Stomach (tissue), 9 donors: ENCODE measurements around the gene CLEC18A. TPM values are rescaled to one million over a fixed set of nuclear protein-coding genes. Genes with fewer than 3 reads are reported as not detected.

Experiments
- DNase-seq, 2 donors: peaks; one replicate each; pipeline versions ENCODE4 v3.0.0 to v3.0.0-alpha.2; 2013 to 2019
- H3K27ac ChIP-seq, 5 donors: fragments of 200-600 bp in 4 of 5; sonication (generic) in 4 of 5; one replicate each; pipeline ENCODE4 v1.5.1; 2013 to 2019; ENCODE audit warnings: mild to moderate bottlenecking in 1 of 5, moderate library complexity in 1 of 5
- H3K27me3 ChIP-seq, 3 donors: fragments of 200-600 bp; sonication (generic); one replicate each; pipeline ENCODE4 v1.5.1; 2017 to 2019; ENCODE audit warnings: mixed run types in 1 of 3
- H3K36me3 ChIP-seq, 4 donors: fragments of 200-600 bp; sonication (generic); 1 replicate in 3 of 4; 2 replicates in 1 of 4; pipeline ENCODE4 v1.5.1; 2016 to 2019
- H3K4me1 ChIP-seq, 4 donors: fragments of 200-600 bp; sonication (generic); one replicate each; pipeline ENCODE4 v1.5.1; 2016 to 2019
- H3K4me3 ChIP-seq, 4 donors: fragments of 200-600 bp; sonication (generic) in 3 of 4; one replicate each; pipeline ENCODE4 v1.5.1; 2016 to 2019; ENCODE audit warnings: mild to moderate bottlenecking in 1 of 4
- H3K9me3 ChIP-seq, 4 donors: fragments of 200-600 bp; sonication (generic); one replicate each; pipeline ENCODE4 v1.5.1; 2016 to 2019
- EP300 ChIP-seq: sonication (generic); formaldehyde crosslinking; IDR thresholded peaks from one replicate; pipeline ENCODE4 v1.6.1; 2017; ENCODE audit warnings: antibody characterized with exemption
- POLR2A ChIP-seq, 4 donors: fragments of 450-650 bp; IDR thresholded peaks; one replicate each; pipeline ENCODE4 v1.6.1; 2016; ENCODE audit warnings: antibody characterized with exemption in 4 of 4, control low read depth in 2 of 4, mild to moderate bottlenecking in 1 of 4, moderate library complexity in 1 of 4
- POLR2AphosphoS5 ChIP-seq, 3 donors: sonication (generic); formaldehyde crosslinking; IDR thresholded peaks; one replicate each; pipeline ENCODE4 v1.6.1; 2016; ENCODE audit warnings: antibody characterized with exemption in 3 of 3
- WGBS, 5 donors: extraction: QIAGEN DNeasy Blood & Tissue Kit in 3 of 5; methylation state at CpG; one replicate each; pipeline versions ENCODE4 v1.1.5 to v1.1.7; 2013 to 2018; 5-methylcytosine and 5-hydroxymethylcytosine counted together
- intact Hi-C: fragments of 100-400 bp; cut with DNase I; formaldehyde crosslinking; loops from one replicate; pipeline ENCODE4 v1.15.1; 2023; ENCODE audit warnings: low total_unique reads
- polyA plus RNA-seq, 3 donors: library from polyadenylated mRNA; stranded (reverse); fragments of 200-250 nt; gene quantifications; one replicate each; pipeline ENCODE4 v1.2.3, GENCODE V29; 2013
- total RNA-seq, 5 donors: library from RNA; depleted of rRNA; stranded (reverse); fragments of >200 nt; gene quantifications; one replicate each; pipeline versions ENCODE4 v1.1.0 to v1.2.3, GENCODE V29; 2014 to 2016
- TF ChIP-seq, protein P1 (sequence below), 7 experiments: fragments of 450-650 bp in 4 of 7; fragments of 200-600 bp in 3 of 7; sonication (generic) in 3 of 7; IDR thresholded peaks; one replicate each; pipeline ENCODE4 v1.5.1; 2016 to 2019; ENCODE audit warnings: antibody characterized with exemption in 7 of 7, control low read depth in 2 of 7, mild to moderate bottlenecking in 1 of 7
- donor health status: healthy with polysubstance abuse.
- donor health status: Bipolar disorder and iron deficiency.
- donor health status: healthy.

CLEC18A gene
- total and polyA plus RNA-seq, 8 donors: 0.31 to 3.6 (median 1.3) TPM; not detected in 1

DNA sequence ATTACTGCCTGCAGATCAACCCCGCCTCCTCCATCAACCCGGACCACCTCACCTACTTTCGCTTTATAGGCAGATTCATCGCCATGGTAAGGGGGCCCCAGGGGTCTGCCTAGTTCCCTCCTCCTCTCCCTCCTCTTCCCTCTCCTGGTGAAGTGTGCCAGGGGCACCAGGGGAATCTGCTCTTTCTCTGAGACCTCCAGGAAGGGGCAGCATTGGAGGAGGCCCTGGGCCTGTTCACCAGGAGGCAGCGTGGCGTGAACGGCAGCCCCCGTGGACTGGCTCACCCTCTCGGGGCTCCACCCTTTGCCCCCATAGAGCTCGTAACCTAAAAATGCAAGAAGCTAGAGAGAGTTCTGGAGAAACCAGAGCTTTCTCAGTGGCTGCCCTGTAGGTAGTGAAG, 17.1 kb upstream of the CLEC18A start:
- Histone ChIP-seq H3K4me3 (no peak overlapping the region), H3K36me3 (peaks cover 75 to 100% (median 98%) of the 10 kb centered on the region in 4 donors), H3K4me1 (peaks cover 0 to 8% (median 2%) of the 10 kb centered on the region in 4 donors), H3K9me3 (no peaks in the 10 kb centered on the region), H3K27me3 (no peaks in the 10 kb centered on the region), H3K27ac (no peak overlapping the region)
- TF ChIP-seq POLR2A (IDR thresholded peaks at IDR 0.05) (no peak), POLR2AphosphoS5 (IDR thresholded peaks at IDR 0.05) (no peak), EP300 (no peak)
- TF ChIP-seq, protein P1, sequence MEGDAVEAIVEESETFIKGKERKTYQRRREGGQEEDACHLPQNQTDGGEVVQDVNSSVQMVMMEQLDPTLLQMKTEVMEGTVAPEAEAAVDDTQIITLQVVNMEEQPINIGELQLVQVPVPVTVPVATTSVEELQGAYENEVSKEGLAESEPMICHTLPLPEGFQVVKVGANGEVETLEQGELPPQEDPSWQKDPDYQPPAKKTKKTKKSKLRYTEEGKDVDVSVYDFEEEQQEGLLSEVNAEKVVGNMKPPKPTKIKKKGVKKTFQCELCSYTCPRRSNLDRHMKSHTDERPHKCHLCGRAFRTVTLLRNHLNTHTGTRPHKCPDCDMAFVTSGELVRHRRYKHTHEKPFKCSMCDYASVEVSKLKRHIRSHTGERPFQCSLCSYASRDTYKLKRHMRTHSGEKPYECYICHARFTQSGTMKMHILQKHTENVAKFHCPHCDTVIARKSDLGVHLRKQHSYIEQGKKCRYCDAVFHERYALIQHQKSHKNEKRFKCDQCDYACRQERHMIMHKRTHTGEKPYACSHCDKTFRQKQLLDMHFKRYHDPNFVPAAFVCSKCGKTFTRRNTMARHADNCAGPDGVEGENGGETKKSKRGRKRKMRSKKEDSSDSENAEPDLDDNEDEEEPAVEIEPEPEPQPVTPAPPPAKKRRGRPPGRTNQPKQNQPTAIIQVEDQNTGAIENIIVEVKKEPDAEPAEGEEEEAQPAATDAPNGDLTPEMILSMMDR (IDR thresholded peaks at IDR 0.05): no peak
- no peak for DNase-seq
- intact Hi-C loops: loop anchor here (5.0 kb wide), 1 partner anchor 137 kb away; no protein-coding TSS in a partner anchor
- 75 to 88% (median 83%) methylated on average over 7 to 10 of the region's 10 CpGs for WGBS, 5 donors

DNA sequence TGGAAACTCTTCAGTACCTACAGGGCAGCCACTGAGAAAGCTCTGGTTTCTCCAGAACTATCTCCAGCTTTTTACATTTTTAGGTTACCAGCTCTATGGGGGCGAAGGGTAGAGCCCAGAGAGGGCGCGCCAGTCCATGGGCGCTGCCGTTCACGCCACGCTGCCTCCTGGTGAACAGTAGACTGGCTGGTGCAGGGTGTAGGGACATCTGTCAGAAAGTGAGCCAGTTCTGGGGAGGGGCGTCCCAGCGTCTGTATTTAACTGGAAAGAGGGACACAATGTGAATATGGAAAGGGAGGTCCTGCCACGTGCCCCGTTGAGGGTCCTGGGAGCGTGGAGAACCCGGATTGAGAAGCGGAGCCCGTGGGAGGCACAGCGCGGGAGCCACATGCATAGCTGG, 16.4 kb upstream of the CLEC18A start:
- intact Hi-C loops: loop anchor here (5.0 kb wide), 1 partner anchor 137 kb away; no protein-coding TSS in a partner anchor
- DNase-seq: no peak
- Histone ChIP-seq H3K27me3 (no peaks in the 10 kb centered on the region), H3K4me1 (peaks cover 0 to 7% (median 2%) of the 10 kb centered on the region in 4 donors), H3K36me3 (peaks cover 82 to 100% (median 98%) of the 10 kb centered on the region in 4 donors), H3K27ac (no peak overlapping the region), H3K9me3 (no peaks in the 10 kb centered on the region), H3K4me3 (no peak overlapping the region)
- TF ChIP-seq POLR2AphosphoS5 (IDR thresholded peaks at IDR 0.05) (no peak), EP300 (no peak)
- TF ChIP-seq, protein P1 (IDR thresholded peaks at IDR 0.05): no peak
- WGBS, 5 donors: 96 to 98% (median 98%) methylated on average over 17 of the region's 17 CpGs

DNA sequence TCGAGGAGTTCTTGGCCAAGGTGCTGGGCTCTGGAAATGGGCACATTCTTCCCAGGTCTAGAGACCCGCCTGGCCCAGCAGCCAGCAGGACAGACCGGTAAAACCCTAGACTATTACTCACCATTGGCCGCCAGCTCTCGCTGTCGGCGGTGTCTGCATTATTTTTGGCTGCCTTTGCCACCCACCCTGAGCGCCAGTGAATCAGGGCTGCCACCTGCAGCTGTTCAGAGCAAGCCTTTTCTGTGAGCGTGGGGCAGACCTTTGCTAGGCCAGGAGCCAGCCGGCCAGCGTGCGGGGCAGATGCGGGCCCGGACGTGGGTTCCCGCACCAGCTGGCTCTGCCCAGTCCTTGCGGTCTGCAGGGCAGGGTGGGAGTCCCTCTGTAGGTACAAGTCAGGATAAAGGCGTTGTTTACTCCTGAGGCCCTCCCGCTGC, 15.8 kb upstream of the CLEC18A start:
- peaks cover 83 to 100% (median 100%) of the 10 kb centered on the region in 4 donors for H3K36me3 ChIP-seq

DNA sequence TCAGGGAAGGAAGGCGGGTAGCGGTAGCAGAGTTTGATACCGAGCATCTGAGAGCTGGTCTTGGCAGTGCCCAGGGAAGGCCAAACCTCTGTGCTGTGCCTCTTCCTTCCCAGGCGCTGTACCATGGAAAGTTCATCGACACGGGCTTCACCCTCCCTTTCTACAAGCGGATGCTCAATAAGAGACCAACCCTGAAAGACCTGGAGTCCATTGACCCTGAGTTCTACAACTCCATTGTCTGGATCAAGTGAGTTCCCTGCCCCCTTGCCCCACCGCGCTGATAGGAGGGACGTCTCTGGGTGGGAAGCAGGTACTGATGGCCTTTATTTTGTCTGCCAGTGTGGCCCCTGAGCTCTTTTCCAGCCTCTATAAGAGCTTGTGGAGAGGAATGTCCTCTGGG, 15.4 kb upstream of the CLEC18A start:
- TF ChIP-seq EP300: no peak
- TF ChIP-seq, protein P1 (IDR thresholded peaks at IDR 0.05): no peak
- TF ChIP-seq POLR2AphosphoS5 (IDR thresholded peaks at IDR 0.05): no peak
- TF ChIP-seq POLR2A (IDR thresholded peaks at IDR 0.05): no peak
- no peaks in the 10 kb centered on the region for H3K4me1 ChIP-seq
- no peak overlapping the region for H3K27ac ChIP-seq
- no peaks in the 10 kb centered on the region for H3K9me3 ChIP-seq
- H3K36me3 ChIP-seq: peaks cover 85 to 100% (median 100%) of the 10 kb centered on the region in 4 donors
- 93 to 95% (median 94%) methylated on average over 8 to 10 of the region's 10 CpGs for WGBS, 5 donors
- DNase-seq: no peak
- H3K27me3 ChIP-seq: no peaks in the 10 kb centered on the region
- intact Hi-C loops: no loop called here
- no peak overlapping the region for H3K4me3 ChIP-seq

More for the DNA sequence above, 15.8 kb upstream of the CLEC18A start:
- H3K27ac ChIP-seq: no peak overlapping the region
- no peak for DNase-seq
- WGBS, 5 donors: 90 to 100% (median 94%) methylated on average over 5 to 19 of the region's 19 CpGs
- intact Hi-C loops: no loop called here
- no peaks in the 10 kb centered on the region for H3K27me3 ChIP-seq
- TF ChIP-seq, protein P1 (IDR thresholded peaks at IDR 0.05): no peak
- TF ChIP-seq EP300 (no peak), POLR2A (IDR thresholded peaks at IDR 0.05) (no peak), POLR2AphosphoS5 (IDR thresholded peaks at IDR 0.05) (no peak)
- H3K4me1 ChIP-seq: peaks cover 0 to 2% (median under 1%) of the 10 kb centered on the region in 4 donors
- no peak overlapping the region for H3K4me3 ChIP-seq
- no peaks in the 10 kb centered on the region for H3K9me3 ChIP-seq
